ENCODE measurements around the gene NFKBIB.
"Not testable (repeated sequence)": the region's sequence is repeated elsewhere in the genome, so short reads cannot be mapped to it uniquely, and the experiment has no call there.

NFKBIB gene

DNA sequence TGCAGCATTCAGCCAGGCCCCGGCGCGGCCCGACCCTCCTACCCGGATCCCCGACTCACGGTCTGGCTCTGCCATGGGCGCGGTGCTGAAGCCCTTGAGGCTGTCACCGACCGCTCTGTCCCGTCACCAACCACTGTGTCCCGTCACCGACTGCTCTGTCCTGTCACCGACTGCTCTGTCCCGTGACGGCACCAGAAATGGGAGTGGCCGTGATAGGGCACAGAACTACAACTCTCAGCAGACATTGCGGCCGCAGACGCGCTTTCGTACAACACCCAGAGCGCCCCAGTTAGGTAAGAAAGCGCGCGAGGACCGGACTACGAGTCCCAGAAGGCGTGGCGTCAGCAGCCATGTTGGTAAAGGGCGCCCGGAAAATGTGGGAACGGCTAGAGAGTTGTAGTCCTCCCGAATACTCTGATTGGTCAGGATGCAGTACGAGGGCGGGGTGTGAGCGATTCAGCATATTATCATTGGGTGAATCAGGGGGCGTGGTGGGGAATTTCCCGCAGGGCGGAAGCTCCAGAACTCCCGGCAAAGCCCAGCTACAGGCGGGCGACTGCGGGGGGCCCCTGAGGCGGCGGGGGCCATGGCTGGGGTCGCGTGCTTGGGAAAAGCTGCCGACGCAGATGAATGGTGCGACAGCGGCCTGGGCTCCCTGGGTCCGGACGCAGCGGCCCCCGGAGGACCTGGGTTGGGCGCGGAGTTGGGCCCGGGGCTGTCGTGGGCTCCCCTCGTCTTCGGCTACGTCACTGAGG, at the start of gene NFKBIB, which contains the start of gene SIRT2:
TSS of gene NFKBIB (plus strand) at position 523 of the 755 bp plus-strand sequence. CDS start at position 587, 64 bp downstream.
TSS of gene SIRT2 (minus strand) at position 172 of the 755 bp plus-strand sequence. CDS start at position 75, 97 bp downstream.
- DNase-seq (ENCODE audit: insufficient read length, low spot score) (peak; percentile 98), FAIRE-seq (peak; percentile 96)

GRCh38 chr19:38850436-38850975, 49.3 kb upstream of the NFKBIB start:
- FAIRE-seq (peak; percentile 99), DNase-seq (ENCODE audit: insufficient read length, low spot score) (peak; percentile 86)

DNA sequence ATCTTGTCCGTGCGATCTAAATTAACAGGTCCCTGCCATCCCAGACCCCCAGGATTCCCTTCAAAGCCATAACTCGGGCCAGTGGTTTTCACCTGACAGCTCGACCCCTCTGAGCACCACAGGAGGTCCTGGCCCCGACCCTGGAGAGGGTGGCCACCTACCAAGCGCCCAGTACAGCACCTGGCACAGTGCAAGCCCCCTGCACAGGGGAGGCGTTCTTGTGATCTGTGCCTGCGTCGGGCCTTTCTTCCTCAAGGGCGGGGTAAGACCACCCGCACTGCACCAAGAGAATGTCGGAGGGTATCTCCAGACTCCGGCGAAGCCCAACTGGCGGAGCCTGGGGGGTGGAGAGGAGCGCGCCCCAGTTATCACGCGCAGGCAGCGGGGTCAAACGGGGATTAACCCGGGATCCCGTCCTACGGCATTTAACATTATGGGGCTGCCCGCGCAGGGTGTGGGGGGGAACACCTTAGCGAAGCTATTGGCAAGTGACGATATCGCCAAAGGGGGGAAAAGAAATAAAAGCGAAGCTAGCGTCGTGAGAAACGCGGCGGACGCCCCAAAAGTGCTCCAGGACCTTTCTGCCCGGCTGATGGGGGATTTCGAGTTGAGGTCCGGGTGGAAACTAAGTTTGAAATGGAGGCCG, 48.7 kb upstream of the NFKBIB start:
- FAIRE-seq = no peak
- DNase-seq (ENCODE audit: insufficient read length, low spot score) = no peak

GRCh38 chr19:38851622-38852230, 48.0 kb upstream of the NFKBIB start:
- FAIRE-seq = peak; percentile 68
- DNase-seq (ENCODE audit: insufficient read length, low spot score) = peak; percentile 92

DNA sequence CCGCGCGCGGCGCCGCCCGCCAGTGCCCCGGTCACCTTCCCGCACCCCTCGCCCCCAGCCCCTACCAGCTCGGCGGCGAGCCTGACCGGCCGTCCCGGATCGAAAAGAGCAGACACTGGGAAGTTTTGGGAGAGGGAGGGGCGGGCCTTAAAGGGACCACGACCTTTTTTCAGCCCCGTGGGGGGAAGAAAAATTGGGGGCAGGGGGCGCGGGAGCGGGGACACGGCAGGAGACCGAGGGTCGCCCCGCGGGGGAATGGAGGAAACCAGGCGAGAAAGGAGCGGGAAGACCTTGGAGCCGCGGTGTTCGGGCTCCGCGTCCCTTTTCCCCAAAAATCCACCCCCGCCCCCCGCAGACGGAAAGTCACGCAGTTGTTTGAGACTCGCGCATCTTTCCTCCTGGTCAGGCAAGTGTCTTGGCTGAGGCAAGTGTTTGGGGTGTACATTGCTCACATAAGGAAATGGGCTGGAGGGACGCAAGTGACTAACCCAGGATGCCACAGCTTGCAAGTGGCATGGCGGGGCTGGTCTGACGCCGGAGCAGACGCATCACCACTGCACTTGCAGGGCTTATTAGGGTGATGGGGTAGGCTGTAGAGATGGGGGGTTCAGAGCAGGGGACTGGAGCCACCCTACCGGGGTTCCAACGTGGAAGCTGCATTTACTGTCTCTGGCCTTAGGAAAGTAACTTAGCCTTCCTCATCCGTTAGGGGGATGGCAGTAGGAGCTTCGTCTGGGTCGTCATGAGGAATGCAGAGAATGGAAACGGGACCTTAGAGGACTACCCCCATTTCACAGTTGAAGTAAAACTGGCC, 47.3 kb upstream of the NFKBIB start:
- FAIRE-seq (peak; percentile 91), DNase-seq (ENCODE audit: insufficient read length, low spot score) (no peak)

DNA sequence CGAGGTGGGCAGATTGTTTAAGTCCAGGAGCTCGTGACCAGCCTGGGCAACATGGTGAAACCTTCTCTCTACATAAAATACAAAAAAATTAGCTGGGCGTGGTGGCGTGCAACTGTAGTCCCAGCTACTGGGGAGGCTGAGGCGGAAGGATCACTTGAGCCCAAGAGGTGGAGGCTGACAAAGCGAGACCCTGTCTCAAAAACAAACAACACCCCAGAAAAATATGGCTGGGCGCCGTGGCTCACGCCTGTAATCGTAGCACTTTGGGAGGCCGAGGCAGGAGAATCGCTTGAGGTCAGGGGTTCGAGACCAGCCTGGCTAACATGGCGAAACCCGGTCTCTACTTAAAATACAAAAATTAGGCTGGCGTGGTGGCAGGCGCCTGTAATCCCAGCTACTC, 46.6 kb upstream of the NFKBIB start:
- DNase-seq (ENCODE audit: insufficient read length, low spot score) = no peak

DNA sequence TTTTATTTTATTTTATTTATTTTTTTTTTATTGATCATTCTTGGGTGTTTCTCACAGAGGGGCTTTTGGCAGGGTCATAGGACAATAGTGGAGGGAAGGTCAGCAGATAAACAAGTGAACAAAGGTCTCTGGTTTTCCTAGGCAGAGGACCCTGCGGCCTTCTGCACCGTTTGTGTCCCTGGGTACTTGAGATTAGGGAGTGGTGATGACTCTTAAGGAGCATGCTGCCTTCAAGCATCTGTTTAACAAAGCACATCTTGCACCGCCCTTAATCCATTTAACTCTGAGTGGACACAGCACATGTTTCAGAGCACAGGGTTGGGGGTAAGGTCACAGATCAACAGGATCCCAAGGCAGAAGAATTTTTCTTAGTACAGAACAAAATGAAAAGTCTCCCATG, 44.8 kb upstream of the NFKBIB start:
- not testable (repeated sequence) for FAIRE-seq; DNase-seq (ENCODE audit: insufficient read length, low spot score)

More for the DNA sequence above, 46.6 kb upstream of the NFKBIB start:
- no peak for FAIRE-seq

DNA sequence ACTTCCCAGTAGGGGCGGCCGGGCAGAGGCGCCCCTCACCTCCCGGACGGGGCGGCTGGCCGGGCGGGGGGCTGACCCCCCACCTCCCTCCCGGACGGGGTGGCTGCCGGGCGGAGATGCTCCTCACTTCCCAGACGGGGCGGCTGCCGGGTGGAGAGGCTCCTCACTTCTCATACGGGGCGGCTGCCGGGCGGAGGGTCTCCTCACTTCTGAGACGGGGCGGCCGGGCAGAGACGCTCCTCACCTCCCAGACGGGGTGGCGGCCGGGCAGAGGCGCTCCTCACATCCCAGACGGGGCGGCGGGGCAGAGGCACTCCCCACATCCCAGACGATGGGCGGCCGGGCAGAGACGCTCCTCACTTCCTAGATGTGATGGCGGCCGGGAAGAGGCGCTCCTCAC, 44.0 kb upstream of the NFKBIB start:
- DNase-seq (ENCODE audit: insufficient read length, low spot score); FAIRE-seq: not testable (repeated sequence)

DNA sequence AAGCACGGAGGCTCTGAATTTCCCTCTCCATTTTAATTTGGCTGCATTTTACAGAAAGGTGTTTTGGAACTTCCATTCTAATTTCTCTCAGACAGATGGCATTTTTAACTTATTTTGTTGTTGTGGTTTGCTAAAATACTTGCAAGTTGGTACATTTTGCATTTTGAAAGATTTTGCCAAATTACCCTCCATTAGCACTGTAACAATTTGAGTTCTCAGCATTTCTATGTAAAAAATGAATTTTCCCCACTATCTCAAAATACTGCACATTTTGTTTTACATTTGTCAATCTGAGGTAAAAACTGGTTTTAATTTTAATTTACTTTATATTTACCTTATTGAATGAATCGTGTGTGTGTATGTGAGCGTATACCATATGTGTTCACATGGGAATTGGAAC, 43.0 kb upstream of the NFKBIB start:
- FAIRE-seq (no peak), DNase-seq (ENCODE audit: insufficient read length, low spot score) (no peak)

- FAIRE-seq = not testable (repeated sequence)
These were observed 40.1 kb upstream of the NFKBIB start for GRCh38 chr19:38859631-38860204.

GRCh38 chr19:38861368-38861767, 38.4 kb upstream of the NFKBIB start:
- FAIRE-seq (no peak), DNase-seq (ENCODE audit: insufficient read length, low spot score) (no peak)

More at GRCh38 chr19:38859631-38860204, 40.1 kb upstream of the NFKBIB start:
- not testable (repeated sequence) for DNase-seq (ENCODE audit: insufficient read length, low spot score)

DNA sequence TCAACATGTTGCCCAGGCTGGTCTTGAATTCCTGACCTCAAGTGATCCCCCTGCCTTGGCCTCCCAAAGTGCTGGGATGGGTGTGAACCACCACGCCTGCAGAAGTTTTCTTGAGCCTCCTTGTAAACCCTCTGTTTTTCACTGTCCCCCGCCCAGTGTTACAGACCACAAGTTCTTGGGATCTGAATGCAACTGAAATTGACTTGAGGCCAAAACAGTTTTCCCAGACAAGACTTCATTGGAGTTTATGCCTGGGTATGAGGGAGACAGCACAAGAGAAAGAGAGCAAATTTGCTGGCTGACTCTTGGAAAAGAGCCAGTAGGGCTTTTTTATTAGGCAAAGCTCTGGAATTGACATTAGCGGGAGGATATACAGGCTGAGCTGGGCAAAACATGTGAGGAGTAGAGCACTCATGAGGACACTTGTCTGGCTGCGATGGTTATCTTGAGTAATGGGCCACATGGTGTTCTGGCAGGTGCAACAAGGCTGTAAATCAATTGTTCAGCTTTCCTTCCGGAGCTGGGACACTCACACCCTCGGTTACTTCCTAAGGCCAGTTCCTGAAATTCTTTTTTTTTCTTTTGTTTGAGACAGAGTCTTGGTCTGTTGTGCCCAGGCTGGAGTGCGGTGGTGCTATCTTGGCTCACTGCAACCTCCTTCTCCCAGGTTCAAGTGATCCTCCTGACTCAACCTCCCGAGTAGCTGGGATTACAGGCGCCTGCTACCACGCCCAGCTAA, 37.3 kb upstream of the NFKBIB start:
- DNase-seq (ENCODE audit: insufficient read length, low spot score) (no peak), FAIRE-seq (no peak)

DNA sequence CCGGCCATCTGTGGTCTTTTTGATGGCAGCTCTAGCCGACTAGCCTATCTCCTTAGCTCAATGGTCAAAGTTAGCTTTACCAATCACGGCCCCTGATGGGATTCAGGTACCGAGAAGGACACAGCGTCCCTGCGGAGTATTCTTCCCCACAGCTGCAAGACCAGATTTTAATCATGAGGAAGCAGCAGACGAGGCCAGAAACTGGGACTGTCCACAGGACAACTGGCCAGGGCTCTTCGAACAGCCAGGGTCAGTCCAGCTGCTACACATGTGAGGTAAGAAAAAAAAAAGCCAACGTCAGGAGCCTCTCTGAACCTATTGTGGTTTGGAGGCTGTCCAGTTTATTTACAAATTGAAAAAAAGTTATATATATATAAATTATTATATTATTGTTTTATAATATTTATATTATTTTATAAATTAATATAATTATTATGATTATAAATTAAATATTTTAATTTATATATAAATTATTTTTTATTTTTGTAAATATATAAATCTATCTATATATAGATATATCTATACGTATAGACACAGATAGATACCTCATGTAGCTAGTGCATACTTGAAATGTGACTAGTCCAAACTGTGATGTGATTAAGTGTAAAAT, 32.5 kb upstream of the NFKBIB start:
- DNase-seq (ENCODE audit: insufficient read length, low spot score) = no peak

DNA sequence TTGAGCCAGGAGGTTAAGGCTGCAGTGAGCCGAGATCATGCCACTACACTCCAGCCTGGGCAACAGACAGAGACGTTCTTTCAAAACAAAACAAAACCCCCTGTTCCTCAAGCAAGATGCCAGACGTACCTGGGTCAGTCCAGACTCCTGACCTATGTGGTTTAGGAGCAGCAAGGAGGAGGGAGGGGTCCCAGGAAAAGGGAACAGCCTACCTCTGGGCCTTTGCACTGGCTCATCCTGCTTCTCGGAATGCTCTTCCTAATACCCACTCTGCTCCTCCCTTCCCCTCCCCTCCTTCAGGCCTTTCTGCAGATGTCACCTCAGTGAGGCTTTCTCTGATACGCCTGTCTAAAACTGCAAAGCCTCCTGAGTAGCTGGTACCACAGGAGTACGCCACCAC, 31.2 kb upstream of the NFKBIB start:
- FAIRE-seq (no peak), DNase-seq (ENCODE audit: insufficient read length, low spot score) (no peak)

More for the DNA sequence above, 32.5 kb upstream of the NFKBIB start:
- no peak for FAIRE-seq

DNA sequence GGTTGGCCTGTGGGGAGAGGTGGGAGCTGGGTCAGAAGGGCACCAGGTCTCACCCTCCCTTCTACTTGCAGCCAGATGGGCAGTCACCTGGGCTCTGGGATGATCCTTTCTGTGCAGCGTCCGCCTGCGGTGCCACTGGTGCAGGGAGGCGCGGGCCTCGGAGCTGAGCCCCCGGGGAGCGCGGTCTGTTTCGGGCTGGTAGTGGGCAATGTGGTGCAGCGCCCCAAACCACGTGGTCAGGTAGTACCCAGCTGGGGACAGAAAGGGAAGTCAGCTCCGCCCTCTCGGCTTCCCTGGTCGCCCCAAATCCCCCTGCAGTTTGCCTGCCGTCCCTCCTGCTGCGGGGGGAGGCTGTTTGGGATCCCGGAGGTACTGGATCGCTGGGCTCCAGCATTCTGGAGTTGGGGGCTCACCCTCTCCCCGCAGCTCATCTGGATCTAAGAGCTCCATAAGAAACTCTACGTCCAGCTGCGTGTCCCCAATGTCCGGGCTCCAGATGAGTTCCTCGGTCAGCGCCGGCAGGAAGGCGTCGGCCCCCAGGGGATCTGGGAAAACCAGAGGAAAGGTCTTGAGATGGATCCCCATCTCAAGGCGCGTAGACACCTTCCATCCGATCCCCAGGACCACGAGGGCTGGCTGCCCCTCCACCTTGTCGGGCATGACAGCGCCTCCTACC, 30.5 kb upstream of the NFKBIB start:
- DNase-seq (ENCODE audit: insufficient read length, low spot score) (no peak), FAIRE-seq (no peak)

- DNase-seq (ENCODE audit: insufficient read length, low spot score) (peak; percentile 86), FAIRE-seq (peak; percentile 95)
These were observed 29.7 kb upstream of the NFKBIB start for GRCh38 chr19:38869836-38870607.

DNA sequence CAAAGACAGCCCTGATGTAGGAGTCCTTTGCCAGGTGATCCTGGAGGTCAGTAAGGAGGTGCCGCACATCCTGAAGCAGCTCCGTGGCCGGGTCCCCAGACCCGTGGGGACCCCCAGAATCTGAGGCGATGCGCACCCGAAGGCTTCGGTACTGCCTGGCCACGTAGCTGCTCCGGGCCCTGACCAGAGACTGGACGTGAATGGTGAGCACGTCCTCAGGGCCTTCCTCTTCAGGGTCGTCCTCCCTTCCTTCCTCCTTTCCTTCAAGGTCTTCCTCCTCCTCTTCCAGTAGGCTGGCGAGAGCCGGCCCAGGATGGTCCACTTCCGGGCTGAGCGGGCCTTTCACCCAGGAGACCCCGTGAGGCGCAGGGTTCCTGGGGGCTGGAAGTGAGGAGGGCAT, 29.2 kb upstream of the NFKBIB start:
- FAIRE-seq (no peak), DNase-seq (ENCODE audit: insufficient read length, low spot score) (no peak)

DNA sequence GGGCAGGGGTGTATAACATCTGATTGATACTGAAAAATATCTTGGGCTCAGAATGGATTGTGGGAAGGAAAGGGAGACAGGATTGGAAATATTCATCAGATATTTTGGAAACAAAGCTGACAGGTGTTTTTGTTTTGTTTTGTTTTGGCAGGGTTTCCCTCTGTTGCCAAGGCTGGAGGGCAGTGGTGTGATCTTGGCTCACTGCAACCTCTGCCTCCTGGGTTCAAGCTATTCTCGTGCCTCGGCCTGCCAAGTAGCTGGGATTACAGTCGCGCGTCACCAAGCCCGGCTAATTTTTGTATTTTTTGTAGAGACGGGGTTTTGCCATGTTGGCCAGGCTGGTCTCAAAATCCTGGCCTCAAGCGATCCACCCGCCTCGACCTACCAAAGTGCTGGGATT, 26.4 kb upstream of the NFKBIB start:
- DNase-seq (ENCODE audit: insufficient read length, low spot score); FAIRE-seq: not testable (repeated sequence)
